ENCODE data around the gene BNIP3.
A peak's percentile ranks its signal among the peaks of the same experiment; 100 is the strongest.
"Not testable (repeated sequence)": the region's sequence is repeated elsewhere in the genome, so short reads cannot be mapped to it uniquely, and the experiment has no call there.

BNIP3 gene

GRCh38 chr10:131991726-131992125 is 10.0 kb upstream of the BNIP3 start:
- H3K27ac Mint-ChIP-seq, result no peak overlapping the region

GRCh38 chr10:131987786-131988185 is 6.1 kb upstream of the BNIP3 start:
- not testable (repeated sequence) for H3K27ac Mint-ChIP-seq; ATAC-seq; DNase-seq (ENCODE audit: low spot score in 2 of 2); H3K9me3 Mint-ChIP-seq; H3K4me3 Mint-ChIP-seq; H3K36me3 Mint-ChIP-seq; H3K4me1 Mint-ChIP-seq

More at GRCh38 chr10:131991726-131992125, 10.0 kb upstream of the BNIP3 start:
- Mint-ChIP-seq H3K4me1 (no peaks in the 10 kb centered on the region), H3K4me3 (no peak overlapping the region), H3K36me3 (no peaks in the 10 kb centered on the region), H3K9me3 (no peaks in the 10 kb centered on the region)
- ATAC-seq (no peak), DNase-seq (ENCODE audit: low spot score in 2 of 2) (no peak)

GRCh38 chr10:131987301-131987700 is 5.6 kb upstream of the BNIP3 start:
- not testable (repeated sequence) for H3K4me3 Mint-ChIP-seq

GRCh38 chr10:131986851-131987250 is 5.1 kb upstream of the BNIP3 start:
- not testable (repeated sequence) for H3K4me3 Mint-ChIP-seq, ATAC-seq, H3K9me3 Mint-ChIP-seq

More at GRCh38 chr10:131987301-131987700, 5.6 kb upstream of the BNIP3 start:
- H3K9me3 Mint-ChIP-seq; H3K36me3 Mint-ChIP-seq; H3K4me1 Mint-ChIP-seq; DNase-seq (ENCODE audit: low spot score in 2 of 2); ATAC-seq; H3K27ac Mint-ChIP-seq: not testable (repeated sequence)

GRCh38 chr10:131983780-131984179 is 2.1 kb upstream of the BNIP3 start:
- DNase-seq (ENCODE audit: low spot score in 2 of 2) (no peak), ATAC-seq (no peak)
- Mint-ChIP-seq H3K4me1 (peaks cover 15% of the 10 kb centered on the region), H3K9me3 (no peaks in the 10 kb centered on the region), H3K4me3 (peak overlapping the region; percentile 74), H3K36me3 (peaks cover 42% of the 10 kb centered on the region), H3K27ac (no peak overlapping the region)

More at GRCh38 chr10:131986851-131987250, 5.1 kb upstream of the BNIP3 start:
- H3K27ac Mint-ChIP-seq; DNase-seq (ENCODE audit: low spot score in 2 of 2); H3K4me1 Mint-ChIP-seq: not testable (repeated sequence)
- H3K36me3 Mint-ChIP-seq, result peaks cover 11% of the 10 kb centered on the region

GRCh38 chr10:131982796-131983195 is 1.1 kb upstream of the BNIP3 start:
- H3K4me1 Mint-ChIP-seq, result peaks cover 25% of the 10 kb centered on the region
- no peaks in the 10 kb centered on the region for H3K9me3 Mint-ChIP-seq
- H3K4me3 Mint-ChIP-seq, result peak overlapping the region; percentile 74
- DNase-seq (ENCODE audit: low spot score in 2 of 2), result no peak
- peak overlapping the region; percentile 72 for H3K27ac Mint-ChIP-seq
- H3K36me3 Mint-ChIP-seq, result peaks cover 52% of the 10 kb centered on the region
- ATAC-seq, result no peak

GRCh38 chr10:131982185-131982756 is 548 bp upstream of the BNIP3 start:
- peak overlapping the region; percentile 74 for H3K4me3 Mint-ChIP-seq
- no peaks in the 10 kb centered on the region for H3K9me3 Mint-ChIP-seq
- ATAC-seq (peak; percentile 43), DNase-seq (ENCODE audit: low spot score in 2 of 2) (peak in 1 of 2 donors; percentile 24)
- peaks cover 30% of the 10 kb centered on the region for H3K4me1 Mint-ChIP-seq
- H3K36me3 Mint-ChIP-seq, result peaks cover 57% of the 10 kb centered on the region
- peak overlapping the region; percentile 85 for H3K27ac Mint-ChIP-seq

- DNase-seq (ENCODE audit: low spot score in 2 of 2), result no peak
- Mint-ChIP-seq H3K4me1 (peaks cover 44% of the 10 kb centered on the region), H3K4me3 (peak overlapping the region; percentile 74), H3K27ac (peak overlapping the region; percentile 85), H3K36me3 (peaks cover 71% of the 10 kb centered on the region), H3K9me3 (no peaks in the 10 kb centered on the region)
- ATAC-seq, result no peak
These were observed 828 bp downstream of the BNIP3 start for GRCh38 chr10:131980761-131981428.

GRCh38 chr10:131980321-131980720 is 1.4 kb downstream of the BNIP3 start:
- peaks cover 49% of the 10 kb centered on the region for H3K4me1 Mint-ChIP-seq
- peak overlapping the region; percentile 74 for H3K4me3 Mint-ChIP-seq
- ATAC-seq, result no peak
- peaks cover 76% of the 10 kb centered on the region for H3K36me3 Mint-ChIP-seq
- no peaks in the 10 kb centered on the region for H3K9me3 Mint-ChIP-seq
- no peak for DNase-seq (ENCODE audit: low spot score in 2 of 2)
- peak overlapping the region; percentile 79 for H3K27ac Mint-ChIP-seq

GRCh38 chr10:131979821-131980270 is 1.9 kb downstream of the BNIP3 start:
- peak overlapping the region; percentile 74 for H3K4me3 Mint-ChIP-seq
- H3K4me1 Mint-ChIP-seq, result peaks cover 54% of the 10 kb centered on the region
- no peaks in the 10 kb centered on the region for H3K9me3 Mint-ChIP-seq
- peaks cover 81% of the 10 kb centered on the region for H3K36me3 Mint-ChIP-seq
- no peak for ATAC-seq
- peak overlapping the region; percentile 79 for H3K27ac Mint-ChIP-seq
- DNase-seq (ENCODE audit: low spot score in 2 of 2), result no peak

- peak overlapping the region; percentile 79 for H3K27ac Mint-ChIP-seq
- H3K4me3 Mint-ChIP-seq, result peak overlapping the region; percentile 74
- peaks cover 59% of the 10 kb centered on the region for H3K4me1 Mint-ChIP-seq
- ATAC-seq (no peak), DNase-seq (ENCODE audit: low spot score in 2 of 2) (no peak)
- peaks cover 86% of the 10 kb centered on the region for H3K36me3 Mint-ChIP-seq
- no peaks in the 10 kb centered on the region for H3K9me3 Mint-ChIP-seq
These were observed 2.4 kb downstream of the BNIP3 start for GRCh38 chr10:131979336-131979735.

GRCh38 chr10:131978851-131979250 is 2.9 kb downstream of the BNIP3 start:
- no peaks in the 10 kb centered on the region for H3K9me3 Mint-ChIP-seq
- peak overlapping the region; percentile 79 for H3K27ac Mint-ChIP-seq
- H3K36me3 Mint-ChIP-seq, result peaks cover 91% of the 10 kb centered on the region
- ATAC-seq, result no peak
- peaks cover 64% of the 10 kb centered on the region for H3K4me1 Mint-ChIP-seq
- DNase-seq (ENCODE audit: low spot score in 2 of 2), result no peak
- H3K4me3 Mint-ChIP-seq, result peak overlapping the region; percentile 74

- peaks cover 69% of the 10 kb centered on the region for H3K4me1 Mint-ChIP-seq
- ATAC-seq (no peak), DNase-seq (ENCODE audit: low spot score in 2 of 2) (no peak)
- H3K27ac Mint-ChIP-seq, result no peak overlapping the region
- H3K4me3 Mint-ChIP-seq, result peak overlapping the region; percentile 74
- H3K36me3 Mint-ChIP-seq, result peaks cover 94% of the 10 kb centered on the region
- no peaks in the 10 kb centered on the region for H3K9me3 Mint-ChIP-seq
These were observed 3.4 kb downstream of the BNIP3 start for GRCh38 chr10:131978366-131978765.

GRCh38 chr10:131977323-131978096 is 4.2 kb downstream of the BNIP3 start:
- no peaks in the 10 kb centered on the region for H3K9me3 Mint-ChIP-seq
- H3K27ac Mint-ChIP-seq, result no peak overlapping the region
- H3K4me3 Mint-ChIP-seq, result peak overlapping the region; percentile 74
- DNase-seq (ENCODE audit: low spot score in 2 of 2) (no peak), ATAC-seq (no peak)
- peaks cover 96% of the 10 kb centered on the region for H3K36me3 Mint-ChIP-seq
- H3K4me1 Mint-ChIP-seq, result peaks cover 78% of the 10 kb centered on the region

- H3K4me1 Mint-ChIP-seq, result peaks cover 90% of the 10 kb centered on the region
- no peak overlapping the region for H3K4me3 Mint-ChIP-seq
- H3K27ac Mint-ChIP-seq, result peak overlapping the region; percentile 56
- ATAC-seq, result no peak
- peaks cover 100% of the 10 kb centered on the region for H3K36me3 Mint-ChIP-seq
- H3K9me3 Mint-ChIP-seq, result no peaks in the 10 kb centered on the region
- DNase-seq (ENCODE audit: low spot score in 2 of 2), result no peak
These were observed 5.9 kb downstream of the BNIP3 start for GRCh38 chr10:131975796-131976195.
